ENCODE measurements around the gene ITGA1.
A peak's percentile ranks its signal among the peaks of the same experiment; 100 is the strongest.

The ITGA1 gene

DNA sequence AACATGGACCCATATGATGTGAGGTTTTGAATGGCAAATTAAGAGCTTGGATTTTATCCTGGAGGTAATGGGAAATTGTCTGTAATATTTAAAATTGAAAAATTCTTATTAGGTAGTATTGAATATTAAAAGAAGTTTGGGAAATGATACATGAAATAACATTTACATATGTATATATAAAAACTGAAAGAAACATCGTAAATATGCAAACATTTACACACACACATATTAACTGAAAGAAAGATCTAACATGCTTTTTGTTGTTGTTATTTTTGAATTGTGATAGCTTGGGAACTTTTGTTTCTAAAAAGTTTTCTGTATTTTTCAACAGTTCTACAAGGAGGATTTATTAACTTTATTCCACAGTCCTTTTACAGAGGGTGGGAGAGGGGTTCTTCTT, 118.6 kb downstream of the ITGA1 start:
- POLR2A ChIA-PET (ENCODE audit: low non-redundant PET), result no interaction called here
- TF ChIP-seq, protein P1, sequence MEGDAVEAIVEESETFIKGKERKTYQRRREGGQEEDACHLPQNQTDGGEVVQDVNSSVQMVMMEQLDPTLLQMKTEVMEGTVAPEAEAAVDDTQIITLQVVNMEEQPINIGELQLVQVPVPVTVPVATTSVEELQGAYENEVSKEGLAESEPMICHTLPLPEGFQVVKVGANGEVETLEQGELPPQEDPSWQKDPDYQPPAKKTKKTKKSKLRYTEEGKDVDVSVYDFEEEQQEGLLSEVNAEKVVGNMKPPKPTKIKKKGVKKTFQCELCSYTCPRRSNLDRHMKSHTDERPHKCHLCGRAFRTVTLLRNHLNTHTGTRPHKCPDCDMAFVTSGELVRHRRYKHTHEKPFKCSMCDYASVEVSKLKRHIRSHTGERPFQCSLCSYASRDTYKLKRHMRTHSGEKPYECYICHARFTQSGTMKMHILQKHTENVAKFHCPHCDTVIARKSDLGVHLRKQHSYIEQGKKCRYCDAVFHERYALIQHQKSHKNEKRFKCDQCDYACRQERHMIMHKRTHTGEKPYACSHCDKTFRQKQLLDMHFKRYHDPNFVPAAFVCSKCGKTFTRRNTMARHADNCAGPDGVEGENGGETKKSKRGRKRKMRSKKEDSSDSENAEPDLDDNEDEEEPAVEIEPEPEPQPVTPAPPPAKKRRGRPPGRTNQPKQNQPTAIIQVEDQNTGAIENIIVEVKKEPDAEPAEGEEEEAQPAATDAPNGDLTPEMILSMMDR (conservative IDR thresholded peaks at IDR 0.05; ENCODE audit: low read depth), result no peak
- DNase-seq (ENCODE audit: low spot score), result no peak
- H3K27ac ChIP-seq, result no peak overlapping the region
- CTCF ChIA-PET, result interaction anchor here (0.6 to 1.1 kb wide), 3 partner anchors 9 to 1289 kb away, joined by 3 read pairs; no protein-coding TSS in a partner anchor

- ChIA-PET CTCF (interaction anchor here (0.6 to 1.1 kb wide), 2 partner anchors 9 to 12 kb away, joined by 3 read pairs; no protein-coding TSS in a partner anchor), POLR2A (ENCODE audit: low non-redundant PET) (no interaction called here)
- TF ChIP-seq, protein P1 (conservative IDR thresholded peaks at IDR 0.05; ENCODE audit: low read depth), result no peak
- no peak for DNase-seq (ENCODE audit: low spot score)
- H3K27ac ChIP-seq, result no peak overlapping the region
Observed at GRCh38 chr5:52906845-52907244, 119.1 kb downstream of the ITGA1 start.

DNA sequence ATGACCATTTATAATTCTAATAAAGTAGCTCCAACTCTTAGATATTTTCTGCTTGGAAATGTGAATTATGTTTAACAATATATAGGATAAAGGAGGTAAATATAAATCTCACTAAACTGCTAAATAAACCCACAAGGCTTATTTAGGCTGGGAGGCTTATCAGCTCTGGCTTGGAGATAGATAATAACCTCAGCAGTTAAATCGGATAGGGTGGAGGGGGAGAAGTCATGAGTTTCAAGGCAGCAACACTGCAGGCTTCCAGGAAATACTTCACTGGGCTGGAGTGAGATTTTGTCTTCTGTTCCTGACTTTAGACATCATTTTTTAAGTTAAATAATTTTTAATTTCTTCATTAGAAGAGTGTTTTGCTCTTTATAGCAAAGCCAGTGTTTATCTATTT, 121.5 kb downstream of the ITGA1 start:
- TF ChIP-seq, protein P1 (conservative IDR thresholded peaks at IDR 0.05; ENCODE audit: low read depth), result no peak
- DNase-seq (ENCODE audit: low spot score), result no peak
- CTCF ChIA-PET, result interaction anchor here (0.8 kb wide), 1 partner anchor 123 kb away, joined by 5 read pairs; no protein-coding TSS in a partner anchor
- H3K27ac ChIP-seq, result no peak overlapping the region
- POLR2A ChIA-PET (ENCODE audit: low non-redundant PET), result no interaction called here

DNA sequence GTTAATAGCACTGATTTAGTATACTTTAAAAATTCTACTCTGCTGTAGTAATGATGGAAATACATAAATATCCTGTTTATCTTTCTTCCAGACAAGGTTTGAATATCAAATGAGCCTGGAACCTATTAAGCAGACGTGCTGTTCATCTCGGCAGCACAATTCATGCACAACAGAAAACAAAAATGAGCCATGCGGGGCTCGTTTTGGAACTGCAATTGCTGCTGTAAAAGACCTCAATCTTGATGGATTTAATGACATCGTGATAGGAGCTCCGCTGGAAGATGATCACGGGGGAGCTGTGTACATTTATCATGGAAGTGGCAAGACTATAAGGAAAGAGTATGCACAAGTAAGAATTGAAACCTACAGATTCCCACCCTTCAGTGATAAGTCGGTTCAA, 122.4 kb downstream of the ITGA1 start:
- ChIA-PET CTCF (no interaction called here), POLR2A (ENCODE audit: low non-redundant PET) (no interaction called here)
- no peak overlapping the region for H3K27ac ChIP-seq
- TF ChIP-seq, protein P1 (conservative IDR thresholded peaks at IDR 0.05; ENCODE audit: low read depth), result no peak
- DNase-seq (ENCODE audit: low spot score), result no peak

- TF ChIP-seq, protein P1 (conservative IDR thresholded peaks at IDR 0.05; ENCODE audit: low read depth), result peak; percentile 97
- no peak overlapping the region for H3K27ac ChIP-seq
- peak; percentile 88 for DNase-seq (ENCODE audit: low spot score)
- CTCF ChIA-PET, result interaction anchor here (0.6 to 1.0 kb wide), 22 partner anchors 9 to 1001 kb away, joined by 3 to 13 read pairs (median 4); partner anchors contain the start of genes ITGA1 and PELO
- POLR2A ChIA-PET (ENCODE audit: low non-redundant PET), result no interaction called here
Observed at GRCh38 chr5:52915176-52915875, 127.6 kb downstream of the ITGA1 start.

- no peak for DNase-seq (ENCODE audit: low spot score)
Observed at GRCh38 chr5:52920929-52921328, 133.2 kb downstream of the ITGA1 start.

More at GRCh38 chr5:52920929-52921328, 133.2 kb downstream of the ITGA1 start:
- H3K27ac ChIP-seq, result no peak overlapping the region
- ChIA-PET POLR2A (ENCODE audit: low non-redundant PET) (no interaction called here), CTCF (interaction anchor here (0.7 kb wide), 1 partner anchor 1311 kb away, joined by 3 read pairs; no protein-coding TSS in a partner anchor)
- TF ChIP-seq, protein P1 (conservative IDR thresholded peaks at IDR 0.05; ENCODE audit: low read depth), result 0 out of 2 replicates have a peak, but pooled peaks have one; percentile 12
